Astrocyte of the spinal cord (primary cell): ENCODE data around the gene PYGL.
A peak's percentile ranks its signal among the peaks of the same experiment; 100 is the strongest.

ENCODE experiments used
- DNase-seq: peaks from one replicate; pipeline ENCODE4 v3.0.0; 2011; ENCODE audit warnings: low read depth, low spot score
- H3K4me3 ChIP-seq: 2 replicates; pipeline ENCODE4 v1.5.1; 2011; ENCODE audit warnings: low read depth, mild to moderate bottlenecking, low read length, moderate library complexity
- CTCF ChIP-seq: IDR thresholded peaks from 2 replicates; pipeline ENCODE4 v1.5.1; 2012; ENCODE audit warnings: low read depth, mild to moderate bottlenecking, low read length, inconsistent platforms
- in situ Hi-C: cut with HindIII; loops from 2 replicates; pipeline ENCODE4 v1.10.0; 2017; ENCODE audit warnings: low sequenced_read_pairs

PYGL gene

GRCh38 chr14:50860478-50861086 is 83.7 kb downstream of the PYGL start:
- peak; percentile 66 for TF ChIP-seq CTCF
- H3K4me3 ChIP-seq = peak overlapping the region; percentile 44
- in situ Hi-C loops = no loop called here
- peak; percentile 85 for DNase-seq

GRCh38 chr14:50859296-50859624 is 85.0 kb downstream of the PYGL start:
- no peak for TF ChIP-seq CTCF
- DNase-seq = no peak
- in situ Hi-C loops = no loop called here
- H3K4me3 ChIP-seq = peak overlapping the region; percentile 44

GRCh38 chr14:50856660-50857059 is 87.6 kb downstream of the PYGL start:
- no peak overlapping the region for H3K4me3 ChIP-seq
- no peak for TF ChIP-seq CTCF
- in situ Hi-C loops = no loop called here
- no peak for DNase-seq

- no peak for DNase-seq
- no peak for TF ChIP-seq CTCF
- no peak overlapping the region for H3K4me3 ChIP-seq
- in situ Hi-C loops = no loop called here
Observed at GRCh38 chr14:50855558-50855957, 88.7 kb downstream of the PYGL start.
